Hematopoietic multipotent progenitor cell treated with erythropoietin and hydrocortisone succinate and interleukin-3 and kit ligand, for 8 days (in vitro differentiated cells): Measurements from ENCODE around the gene SETD1B.
"Not testable (repeated sequence)": the region's sequence is repeated elsewhere in the genome, so short reads cannot be mapped to it uniquely, and the experiment has no call there.

Experiments used
- DNase-seq: peaks from one replicate; pipeline ENCODE4 v3.0.0-alpha.2; 2015

SETD1B gene

DNA sequence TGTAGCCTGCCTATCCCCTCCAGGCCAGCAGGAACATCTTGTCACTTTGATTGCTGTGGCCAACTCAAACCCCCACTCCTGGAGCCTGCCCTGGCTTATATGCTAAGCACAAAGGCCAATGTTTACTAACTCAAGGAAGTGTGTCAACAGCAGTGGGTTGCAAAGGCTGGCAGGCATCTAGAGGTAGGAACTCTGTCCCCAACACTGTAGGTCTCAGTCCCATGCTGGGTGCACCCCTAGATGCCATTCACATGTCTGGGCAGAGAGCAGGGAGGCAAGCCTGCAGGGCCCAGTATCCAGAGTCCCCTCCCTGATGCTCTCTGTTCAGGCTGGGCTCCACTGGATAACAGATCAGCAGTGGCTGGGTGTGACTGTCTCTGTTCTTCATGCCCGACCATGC is 56.4 kb downstream of the SETD1B start:
- peak; percentile 73 for DNase-seq

DNA sequence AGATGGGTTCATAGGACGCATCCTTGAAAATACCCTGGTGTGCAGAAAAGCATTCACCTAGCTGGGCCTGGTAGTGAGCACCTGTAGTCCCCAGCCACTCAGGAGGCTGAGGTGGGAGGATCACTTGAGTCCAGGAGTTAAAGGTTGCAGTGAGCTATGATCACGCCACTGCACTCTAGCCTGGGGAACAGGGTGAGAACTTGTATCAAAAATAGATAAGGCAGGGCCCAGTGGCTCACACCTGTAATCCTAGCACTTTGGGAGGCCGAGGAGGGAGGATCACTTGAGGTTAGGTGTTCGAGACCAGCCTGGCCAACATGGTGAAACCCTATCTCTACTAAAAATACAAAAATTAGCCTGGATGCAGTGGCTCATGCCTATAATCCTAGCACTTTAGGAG is 56.9 kb downstream of the SETD1B start:
- DNase-seq: not testable (repeated sequence)

GRCh38 chr12:121861636-121862254 is 57.9 kb downstream of the SETD1B start:
- DNase-seq: no peak

GRCh38 chr12:121866331-121866730 is 62.5 kb downstream of the SETD1B start:
- DNase-seq: no peak

DNA sequence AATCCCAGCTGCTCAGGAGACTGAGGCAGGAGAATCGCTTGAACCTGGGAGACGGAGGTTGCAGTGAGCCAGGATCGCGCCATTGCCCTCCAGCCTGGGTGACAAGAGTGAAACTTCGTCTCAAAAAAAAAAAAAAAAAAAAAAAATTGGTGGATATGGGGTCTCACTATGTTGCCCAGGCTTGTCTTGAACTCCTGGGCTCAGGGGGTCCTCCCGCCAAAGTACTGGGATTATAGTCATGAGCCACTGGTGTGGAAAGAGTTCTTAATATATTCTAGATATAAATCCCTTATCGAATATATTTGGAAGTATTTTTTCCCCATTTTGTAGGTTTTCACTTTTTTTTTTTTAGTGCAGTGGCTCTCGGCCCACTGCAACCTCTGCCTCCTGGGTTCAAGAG is 65.4 kb downstream of the SETD1B start:
- DNase-seq: not testable (repeated sequence)

DNA sequence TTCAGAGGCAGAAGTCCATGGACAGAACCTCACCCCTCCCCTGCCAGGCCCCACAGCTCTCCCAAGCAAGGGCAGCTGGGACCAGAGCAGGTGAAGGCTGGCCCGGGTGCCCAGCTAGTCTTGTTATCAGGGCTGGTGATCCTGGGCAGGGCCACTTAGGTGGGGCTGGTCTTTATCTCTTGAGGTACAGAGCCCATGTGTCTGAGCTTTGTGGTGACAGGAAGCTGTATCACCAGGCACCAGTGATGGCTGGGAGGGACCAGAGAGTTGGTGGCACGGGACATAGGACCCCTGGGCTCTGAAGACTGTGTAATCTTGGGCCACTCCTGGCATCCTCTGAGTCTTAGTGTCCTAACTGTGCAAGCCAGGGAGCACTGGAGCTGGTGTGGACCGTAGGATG is 67.7 kb downstream of the SETD1B start:
- DNase-seq: peak; percentile 100

DNA sequence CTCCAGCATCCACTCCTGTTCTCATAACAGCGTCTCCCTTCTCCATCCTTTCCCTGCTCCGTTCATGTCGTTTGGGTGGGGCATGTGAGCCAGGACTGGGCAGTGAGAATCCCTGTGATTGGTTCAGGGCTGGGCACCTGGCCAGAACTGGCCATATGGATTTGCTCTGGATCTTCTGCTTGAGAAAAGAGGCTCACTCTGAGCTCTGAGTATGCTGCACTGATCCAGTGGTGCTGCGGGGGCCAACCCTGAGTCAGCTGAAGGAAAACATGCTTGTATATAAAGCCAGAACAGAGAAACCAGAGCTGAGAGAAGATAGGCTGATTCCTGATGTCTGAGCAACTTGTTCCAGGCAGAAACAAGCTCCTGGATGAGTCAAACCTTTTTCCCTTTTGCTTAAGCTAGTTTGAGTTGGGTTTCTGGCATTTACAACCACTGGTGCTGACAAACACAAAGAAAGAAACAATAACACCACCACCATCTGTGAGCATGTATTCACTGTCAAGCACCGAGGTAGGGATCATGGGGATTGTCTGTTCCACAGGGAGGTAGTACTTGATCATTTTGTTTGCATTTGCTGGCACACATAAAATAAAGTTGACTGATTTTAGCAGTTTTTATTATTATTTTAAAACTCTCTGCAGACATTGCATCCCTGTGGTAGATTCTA is 68.9 kb downstream of the SETD1B start:
- peak; percentile 49 for DNase-seq

- no peak for DNase-seq
Observed at GRCh38 chr12:121873216-121873569, 69.4 kb downstream of the SETD1B start.

GRCh38 chr12:121874071-121874470 is 70.3 kb downstream of the SETD1B start:
- DNase-seq: no peak

DNA sequence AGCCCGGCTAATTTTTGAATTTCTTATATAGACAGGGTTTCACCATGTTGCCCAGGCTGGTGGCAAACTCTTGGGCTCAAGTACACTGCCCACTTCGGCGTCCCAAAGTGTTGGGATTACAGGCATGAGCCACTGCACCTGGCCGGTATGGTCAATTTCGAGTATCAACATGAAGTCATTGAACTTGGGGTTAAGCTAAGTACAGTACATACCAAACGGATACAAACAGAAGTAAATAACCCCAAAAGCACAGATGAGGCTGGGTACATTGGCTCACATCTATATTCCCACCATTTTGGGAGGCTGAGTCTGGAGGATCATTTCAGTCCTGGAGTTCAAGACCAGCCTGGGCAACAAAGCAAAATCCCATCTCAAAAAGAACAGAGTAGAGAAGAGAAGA is 71.8 kb downstream of the SETD1B start:
- DNase-seq: no peak

DNA sequence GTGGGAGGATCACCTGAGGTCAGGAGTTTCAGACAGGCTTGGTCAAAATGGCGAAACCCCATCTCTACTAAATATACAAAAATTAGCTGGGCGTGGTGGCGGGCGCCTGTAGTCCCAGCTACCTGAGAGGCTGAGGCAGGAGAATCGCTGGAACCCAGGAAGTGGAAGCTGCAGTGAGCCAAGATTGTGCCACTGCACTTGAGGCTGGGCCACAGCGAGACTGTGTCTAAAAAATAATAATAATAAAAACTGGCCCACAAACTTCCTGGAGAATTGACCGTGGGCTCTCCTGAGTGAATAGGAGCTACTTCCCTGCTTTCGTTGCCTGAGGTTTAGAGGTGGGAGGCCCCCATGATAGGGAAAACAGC is 72.3 kb downstream of the SETD1B start:
- DNase-seq: not testable (repeated sequence)
